ENCODE measurements around the gene SLK.

DNA sequence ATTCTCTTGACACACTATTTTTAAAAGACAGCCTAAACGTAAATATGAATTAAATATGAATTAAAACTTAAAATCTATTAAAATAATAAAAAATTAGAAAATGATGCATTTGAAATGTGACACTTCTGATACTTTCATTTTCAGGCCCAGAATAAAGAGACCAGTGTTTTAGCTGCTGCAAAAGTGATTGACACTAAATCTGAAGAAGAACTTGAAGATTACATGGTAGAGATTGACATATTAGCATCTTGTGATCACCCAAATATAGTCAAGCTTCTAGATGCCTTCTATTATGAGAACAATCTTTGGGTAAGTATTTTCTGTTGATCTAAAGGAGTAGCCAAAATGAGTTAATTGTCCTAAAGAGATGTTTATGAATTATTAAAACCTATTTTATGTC is 23.6 kb downstream of the SLK start:
- TF ChIP-seq CTCF (IDR thresholded peaks at IDR 0.05; ENCODE audit: extremely low read depth in 1 of 2, insufficient read depth in 1 of 2, low read depth in 1 of 2, low read length in 2 of 2), result no peak
- TF ChIP-seq POLR2A (IDR thresholded peaks at IDR 0.05; ENCODE audit: low read depth, low read length), result no peak
- no peak for TF ChIP-seq EZH2 (IDR thresholded peaks at IDR 0.05; ENCODE audit: borderline replicate concordance, low read depth, low read length, severe bottlenecking)
- TF ChIP-seq POLR2AphosphoS5 (IDR thresholded peaks at IDR 0.05; ENCODE audit: insufficient read depth, low read depth, low read length), result no peak
- no peak for TF ChIP-seq JUN (IDR thresholded peaks at IDR 0.05; ENCODE audit: borderline replicate concordance, insufficient read depth, insufficient read length, low read depth)

Measured in endothelial cell of umbilical vein (primary cell).